ENCODE data around the gene FTCD.

FTCD gene

GRCh38 chr21:46088189-46088588 lies 67.2 kb downstream of the FTCD start:
- no peak for DNase-seq

- no peak for DNase-seq
Measured at GRCh38 chr21:46087641-46088040, 67.7 kb downstream of the FTCD start.
